ENCODE measurements around the gene NGDN.

DNA sequence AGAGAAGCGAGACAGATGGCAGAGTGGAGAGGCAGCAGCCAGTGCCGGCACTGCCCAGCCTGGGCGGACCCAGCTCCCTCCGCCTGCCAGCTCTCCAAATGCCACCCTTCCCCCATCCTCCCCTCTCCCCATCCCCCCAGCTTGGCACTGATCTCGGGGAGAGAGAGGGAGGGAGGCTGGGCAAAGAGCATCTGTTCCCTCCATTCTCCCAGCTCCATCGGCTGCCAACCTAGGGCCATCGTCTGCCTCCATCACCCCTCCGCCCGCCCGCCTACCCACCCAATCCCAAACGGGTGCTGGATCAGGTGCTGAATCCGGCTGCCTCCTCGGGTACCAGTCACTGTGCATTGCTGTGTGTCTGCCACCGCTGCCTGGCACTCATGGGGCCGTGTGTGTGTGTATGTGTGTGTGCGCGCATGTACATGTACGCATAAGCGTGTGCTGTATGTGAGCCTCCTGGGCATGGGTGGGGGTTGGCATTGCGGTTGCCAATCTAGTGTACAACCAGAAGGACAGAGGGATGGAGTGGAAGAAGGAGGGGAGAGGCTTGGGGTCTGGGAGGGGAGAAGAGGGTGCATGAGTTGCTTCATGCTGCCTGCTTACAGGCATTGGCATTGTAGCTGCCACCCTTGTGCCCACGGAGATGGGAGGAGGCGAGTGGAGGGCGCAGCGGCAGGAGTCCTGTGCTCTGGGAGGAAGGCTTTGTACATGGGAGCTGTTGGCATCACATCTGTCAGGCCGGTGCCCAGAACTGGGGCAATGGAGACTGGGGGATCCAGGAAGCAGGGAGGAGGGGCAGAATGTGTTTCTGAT is 43.7 kb downstream of the NGDN start:
- TF ChIP-seq ZNF274 (IDR thresholded peaks at IDR 0.05; ENCODE audit: low read depth, low read length) (no peak), POLR2AphosphoS5 (IDR thresholded peaks at IDR 0.05; ENCODE audit: low read depth, low read length) (no peak), SIN3A (IDR thresholded peaks at IDR 0.05; ENCODE audit: low read depth) (no peak), POLR2A (IDR thresholded peaks at IDR 0.05; ENCODE audit: borderline replicate concordance, extremely low read depth, insufficient read depth, insufficient read length) (no peak)
- TF ChIP-seq, protein P1, sequence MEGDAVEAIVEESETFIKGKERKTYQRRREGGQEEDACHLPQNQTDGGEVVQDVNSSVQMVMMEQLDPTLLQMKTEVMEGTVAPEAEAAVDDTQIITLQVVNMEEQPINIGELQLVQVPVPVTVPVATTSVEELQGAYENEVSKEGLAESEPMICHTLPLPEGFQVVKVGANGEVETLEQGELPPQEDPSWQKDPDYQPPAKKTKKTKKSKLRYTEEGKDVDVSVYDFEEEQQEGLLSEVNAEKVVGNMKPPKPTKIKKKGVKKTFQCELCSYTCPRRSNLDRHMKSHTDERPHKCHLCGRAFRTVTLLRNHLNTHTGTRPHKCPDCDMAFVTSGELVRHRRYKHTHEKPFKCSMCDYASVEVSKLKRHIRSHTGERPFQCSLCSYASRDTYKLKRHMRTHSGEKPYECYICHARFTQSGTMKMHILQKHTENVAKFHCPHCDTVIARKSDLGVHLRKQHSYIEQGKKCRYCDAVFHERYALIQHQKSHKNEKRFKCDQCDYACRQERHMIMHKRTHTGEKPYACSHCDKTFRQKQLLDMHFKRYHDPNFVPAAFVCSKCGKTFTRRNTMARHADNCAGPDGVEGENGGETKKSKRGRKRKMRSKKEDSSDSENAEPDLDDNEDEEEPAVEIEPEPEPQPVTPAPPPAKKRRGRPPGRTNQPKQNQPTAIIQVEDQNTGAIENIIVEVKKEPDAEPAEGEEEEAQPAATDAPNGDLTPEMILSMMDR (IDR thresholded peaks at IDR 0.05 in 2 of 3, conservative IDR thresholded peaks at IDR 0.05 in 1 of 3; ENCODE audit: borderline replicate concordance in 1 of 3, insufficient read depth in 1 of 3, low read depth in 2 of 3, low read length in 2 of 3): no peak
- TF ChIP-seq, protein P2, sequence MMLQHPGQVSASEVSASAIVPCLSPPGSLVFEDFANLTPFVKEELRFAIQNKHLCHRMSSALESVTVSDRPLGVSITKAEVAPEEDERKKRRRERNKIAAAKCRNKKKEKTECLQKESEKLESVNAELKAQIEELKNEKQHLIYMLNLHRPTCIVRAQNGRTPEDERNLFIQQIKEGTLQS (IDR thresholded peaks at IDR 0.05): no peak
- TF ChIP-seq, protein P3, sequence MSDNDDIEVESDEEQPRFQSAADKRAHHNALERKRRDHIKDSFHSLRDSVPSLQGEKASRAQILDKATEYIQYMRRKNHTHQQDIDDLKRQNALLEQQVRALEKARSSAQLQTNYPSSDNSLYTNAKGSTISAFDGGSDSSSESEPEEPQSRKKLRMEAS (IDR thresholded peaks at IDR 0.05): no peak

Data from HCT116 (cell line).